Measurements from ENCODE around the gene WWTR1.

DNA sequence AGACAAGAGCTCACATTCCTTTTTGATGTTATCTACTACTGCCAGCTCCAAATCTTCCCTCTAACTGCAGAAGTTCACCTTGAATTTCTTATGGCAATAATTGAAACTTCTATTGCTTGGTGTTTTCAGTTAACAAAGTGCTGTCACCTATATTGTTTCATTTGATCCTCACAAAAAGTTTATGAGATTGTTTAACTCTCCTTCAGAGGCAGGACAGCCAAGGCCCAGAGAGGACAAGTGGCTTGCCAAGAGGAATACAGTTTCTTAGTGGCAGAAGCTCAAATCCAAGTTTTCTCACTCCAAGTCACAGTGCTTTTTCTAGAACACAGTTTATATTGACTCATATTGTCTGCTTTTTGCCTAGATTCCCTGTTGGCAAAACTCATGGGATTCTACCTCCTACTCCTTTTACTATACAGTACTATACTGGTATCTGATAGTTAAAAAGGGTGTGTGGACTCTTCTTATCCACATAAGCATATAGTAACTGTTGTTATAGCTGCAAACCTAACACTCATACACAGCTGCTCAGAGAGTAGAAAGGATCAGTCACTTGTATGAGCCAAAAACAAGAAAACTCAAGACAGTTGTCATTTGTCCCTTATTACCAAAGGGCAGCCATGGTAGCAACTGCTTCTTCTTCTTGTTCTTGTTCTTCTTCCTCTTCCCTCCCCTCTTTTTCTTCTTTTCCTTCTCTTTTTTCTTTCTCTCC lies 167.4 kb downstream of the WWTR1 start:
- no peak for TF ChIP-seq FOSL1 (IDR thresholded peaks at IDR 0.05; ENCODE audit: insufficient read depth, low read depth, low read length)
- TF ChIP-seq POLR2AphosphoS5 (IDR thresholded peaks at IDR 0.05; ENCODE audit: low read depth, low read length), result no peak
- TF ChIP-seq CTCF (IDR thresholded peaks at IDR 0.05; ENCODE audit: control extremely low read depth in 1 of 3, insufficient read depth in 1 of 3, low read depth in 1 of 3, low read length in 3 of 3), result no peak
- TF ChIP-seq ZNF274 (IDR thresholded peaks at IDR 0.05; ENCODE audit: borderline replicate concordance, extremely low read depth, low read length), result no peak
